ENCODE results near the gene SPPL2B.

- TF ChIP-seq CTCF (IDR thresholded peaks at IDR 0.05), result no peak
- TF ChIP-seq POLR2A (IDR thresholded peaks at IDR 0.05), result no peak
Observed at GRCh38 chr19:2305452-2306280, 22.8 kb upstream of the SPPL2B start.

All from right lobe of liver (tissue), 4 donors.